Hindlimb muscle (tissue), 1 donor: ENCODE data around the gene DCBLD1. TPM values are rescaled to one million over a fixed set of nuclear protein-coding genes. Genes with fewer than 3 reads are reported as not detected.
"Not testable (repeated sequence)": the region's sequence is repeated elsewhere in the genome, so short reads cannot be mapped to it uniquely, and the experiment has no call there.

Source experiments
- DNase-seq: peaks from one replicate; pipeline ENCODE4 v3.0.0-alpha.2; 2013
- polyA plus RNA-seq: library from polyadenylated mRNA; unstranded; fragments of 120-200 nt; gene quantifications from one replicate; pipeline ENCODE4 v1.2.1, GENCODE V29; 2013; ENCODE audit not compliant: insufficient read length

DCBLD1 gene
- polyA plus RNA-seq, 1 donor = 8.4 TPM

DNA sequence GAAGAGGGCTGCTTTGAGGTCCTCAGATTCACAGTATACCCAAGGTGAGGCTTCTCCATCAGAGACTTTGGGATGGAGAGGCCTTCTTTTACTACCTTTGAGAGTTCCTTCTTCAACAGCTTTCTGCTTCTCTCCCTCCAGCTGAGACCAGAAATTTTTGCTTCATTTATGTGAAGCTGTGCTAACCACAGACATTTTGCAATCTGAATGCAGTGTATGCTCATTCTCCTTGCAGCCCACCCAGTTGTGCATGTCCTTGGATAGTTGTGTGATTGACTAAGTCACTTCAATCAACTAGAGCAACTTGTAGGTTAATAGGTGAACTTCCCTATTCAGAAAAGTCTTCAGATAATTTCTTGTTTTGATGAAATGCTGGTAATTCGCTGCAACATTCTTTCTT is 20.1 kb downstream of the DCBLD1 start:
- DNase-seq = no peak

DNA sequence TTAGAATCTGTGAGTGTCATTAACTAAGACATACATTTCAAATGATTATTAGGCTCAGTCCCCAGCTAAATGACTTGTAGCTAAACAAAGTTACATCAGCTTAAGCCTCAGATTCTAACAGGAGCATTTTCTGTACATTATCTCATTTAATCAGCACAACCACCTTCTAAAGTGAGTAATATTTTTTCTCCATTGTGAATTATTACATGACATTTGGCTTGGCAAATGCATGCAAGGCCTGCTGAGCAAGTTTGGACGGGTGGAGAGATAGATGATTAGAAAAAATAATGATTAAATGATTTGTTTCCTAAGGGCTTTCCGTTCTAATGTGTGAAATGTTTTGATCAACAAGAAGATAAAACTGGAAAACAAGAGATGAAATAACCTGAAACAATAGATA is 20.7 kb downstream of the DCBLD1 start:
- DNase-seq = no peak

DNA sequence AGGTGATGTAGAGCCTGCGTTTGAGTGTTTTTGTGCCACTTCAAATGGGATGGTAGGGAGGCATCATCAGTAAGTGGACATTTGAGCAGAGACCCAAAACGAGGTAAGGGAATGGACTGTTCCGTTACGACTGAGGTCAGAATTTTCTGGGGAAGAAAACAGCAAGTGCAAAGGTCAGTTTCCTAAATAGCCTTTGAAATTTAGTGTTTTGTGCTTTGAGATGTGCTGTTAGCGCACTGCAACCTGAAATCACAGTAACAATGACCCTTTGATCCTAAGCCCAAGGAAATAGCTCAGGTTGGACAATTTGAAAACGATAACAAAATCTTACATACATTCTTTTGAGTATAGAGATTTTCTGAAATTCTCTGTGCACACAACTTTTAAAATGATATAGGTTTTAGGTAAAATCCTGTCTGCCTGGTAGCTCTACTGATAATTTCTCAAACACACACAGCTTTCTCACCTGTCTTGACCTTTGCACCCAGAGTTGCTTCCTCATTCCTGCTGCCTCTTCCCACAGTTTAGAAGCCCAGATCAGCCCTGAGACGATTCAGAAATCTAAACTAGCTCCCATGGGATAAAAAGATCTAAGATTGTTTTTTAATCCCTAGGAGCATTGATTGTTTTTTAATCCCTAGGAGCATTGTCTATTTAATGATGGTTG is 22.1 kb downstream of the DCBLD1 start:
- DNase-seq = no peak

DNA sequence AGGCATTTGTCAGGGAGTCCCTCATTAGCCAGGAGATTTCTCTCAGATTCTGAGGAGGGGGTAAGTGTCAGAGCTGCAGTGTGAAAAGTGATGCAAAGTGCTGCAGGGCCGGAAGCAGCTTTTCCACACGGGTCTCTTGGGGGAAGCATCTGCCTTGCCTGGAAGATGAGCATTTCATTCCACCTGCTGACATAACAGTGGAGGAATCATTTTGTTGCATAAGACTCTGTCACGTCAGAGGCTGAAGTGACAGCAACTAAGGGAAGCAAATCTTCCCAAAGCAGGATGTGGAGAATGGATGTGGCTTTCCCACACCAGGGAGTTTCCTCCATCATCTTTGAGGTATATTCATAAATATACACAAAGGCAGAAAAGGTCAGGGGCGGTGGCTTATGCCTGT is 22.8 kb downstream of the DCBLD1 start:
- no peak for DNase-seq

DNA sequence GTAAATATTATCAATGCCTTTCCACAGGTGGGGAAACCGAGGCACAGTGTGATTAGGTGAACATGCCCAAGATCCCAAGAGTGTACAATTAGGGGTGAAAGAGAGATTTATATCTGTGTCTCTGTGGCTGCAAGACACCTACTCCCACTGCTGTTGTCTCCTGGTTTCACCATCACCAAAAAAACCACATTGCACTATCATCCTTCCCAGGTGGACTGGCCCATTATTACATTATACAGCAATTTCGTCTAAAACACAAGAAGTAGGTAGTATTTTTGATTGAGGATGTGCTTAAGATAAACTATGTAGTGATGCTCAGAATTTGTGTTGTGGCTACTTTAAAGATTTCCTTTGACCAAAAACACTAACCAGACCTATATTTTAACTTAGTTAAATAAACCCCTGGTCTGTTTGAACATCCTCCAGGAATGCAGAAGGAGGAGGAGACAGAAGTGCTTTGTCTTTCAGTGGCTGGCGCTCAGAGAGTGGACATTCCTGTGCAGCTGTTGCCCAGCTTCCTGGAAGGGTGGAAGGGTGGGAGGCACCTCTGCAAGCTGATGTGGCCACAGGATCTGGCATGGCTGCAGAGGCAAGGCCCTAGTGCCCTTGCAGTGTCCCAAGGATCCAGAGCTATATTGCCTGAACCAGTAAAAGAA is 23.8 kb downstream of the DCBLD1 start:
- DNase-seq = no peak

DNA sequence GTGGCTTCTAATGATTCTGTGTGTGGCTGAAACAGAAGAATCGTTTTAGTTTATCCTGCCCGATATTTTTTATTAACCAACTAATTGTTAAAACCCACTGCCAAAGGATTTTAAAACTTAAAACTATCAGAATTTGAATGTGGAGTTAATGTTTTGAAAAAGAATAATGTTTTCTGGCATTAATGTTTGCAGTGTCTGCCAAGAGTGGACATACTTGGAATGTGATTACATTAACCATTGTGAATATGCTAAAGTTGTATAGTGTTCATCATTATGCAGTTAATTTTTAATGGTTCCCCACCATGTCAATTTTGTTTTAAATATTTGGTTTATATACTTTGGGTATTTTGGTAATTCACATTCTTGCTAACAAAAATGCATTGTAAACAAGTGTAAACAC is 24.4 kb downstream of the DCBLD1 start:
- no peak for DNase-seq

DNA sequence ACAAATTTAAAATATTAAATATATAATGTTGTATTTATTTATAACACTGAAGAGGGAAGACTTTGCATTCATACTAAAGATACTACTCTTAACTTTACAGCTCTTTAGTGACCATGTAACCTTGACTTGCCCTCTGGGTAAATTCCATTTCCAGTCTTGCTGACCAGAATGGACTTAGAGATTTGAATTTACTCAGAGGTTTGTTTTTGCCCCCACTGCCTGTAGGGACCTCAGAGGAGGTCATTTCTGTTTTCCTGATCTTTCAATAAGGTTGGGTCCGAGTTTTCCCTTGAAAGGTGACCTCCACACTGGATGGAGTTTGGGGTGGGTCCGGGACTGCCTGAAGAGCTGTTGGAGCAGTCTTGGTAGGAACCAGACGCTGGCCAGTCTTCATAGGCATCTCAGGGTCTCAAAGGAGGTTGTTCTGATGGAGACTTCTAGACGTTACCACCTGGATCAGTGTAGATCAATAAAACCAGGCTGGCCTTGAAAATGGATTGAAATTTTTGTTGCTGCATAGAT is 26.0 kb downstream of the DCBLD1 start:
- no peak for DNase-seq

DNA sequence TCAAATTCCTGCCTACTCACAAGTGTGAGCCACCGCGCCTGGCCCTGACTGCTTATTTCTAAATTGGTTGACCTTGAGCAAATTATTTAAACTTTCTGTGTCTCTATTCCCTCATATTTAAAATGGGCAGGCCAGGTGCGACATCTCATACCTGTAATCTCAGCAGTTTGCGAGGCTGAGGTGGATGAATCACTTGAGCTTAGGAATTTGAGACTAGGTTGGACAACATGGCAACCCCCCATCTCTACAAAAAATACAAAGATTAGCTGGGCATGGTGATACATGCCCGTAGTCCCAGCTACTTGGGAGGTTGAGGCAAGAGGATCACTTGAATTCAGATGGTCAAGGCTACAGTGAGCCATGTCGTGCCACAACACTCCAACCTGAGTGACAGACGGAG is 26.5 kb downstream of the DCBLD1 start:
- DNase-seq = no peak

DNA sequence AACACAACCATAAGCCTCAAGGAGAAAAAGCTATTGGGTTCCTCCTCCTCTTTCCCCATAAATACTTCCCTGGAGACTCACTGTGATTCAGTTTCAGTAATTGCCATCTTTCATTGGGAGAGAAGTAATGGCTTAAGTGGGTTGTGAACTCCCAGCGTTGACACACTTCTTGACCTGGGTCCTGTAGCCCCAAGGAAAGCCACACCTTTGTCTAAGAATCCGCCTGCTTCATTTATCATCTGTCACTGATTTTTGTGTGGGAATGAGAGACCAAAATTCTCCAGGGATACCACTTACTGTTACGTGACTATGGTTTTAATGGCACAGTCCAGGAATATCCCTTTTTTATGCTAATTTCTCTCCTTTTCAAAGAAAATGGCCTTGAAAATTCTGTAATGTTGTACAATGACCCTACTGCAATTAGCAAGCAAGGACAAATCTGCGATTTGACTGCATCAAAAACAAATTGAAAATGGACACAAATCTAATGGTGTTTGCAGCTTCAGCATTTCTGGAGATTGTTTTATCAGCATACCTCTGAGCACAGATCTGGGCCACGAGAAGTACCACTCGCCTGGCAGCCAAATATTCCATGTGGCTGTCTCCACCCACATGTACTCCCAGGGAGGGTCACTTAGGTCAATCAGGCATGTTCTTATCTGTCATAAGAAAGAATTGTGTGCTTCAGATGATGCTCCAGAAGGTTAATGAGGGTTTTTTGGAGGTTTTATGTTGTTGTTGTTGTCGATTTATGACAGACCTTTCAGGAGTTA is 29.8 kb downstream of the DCBLD1 start:
- no peak for DNase-seq

DNA sequence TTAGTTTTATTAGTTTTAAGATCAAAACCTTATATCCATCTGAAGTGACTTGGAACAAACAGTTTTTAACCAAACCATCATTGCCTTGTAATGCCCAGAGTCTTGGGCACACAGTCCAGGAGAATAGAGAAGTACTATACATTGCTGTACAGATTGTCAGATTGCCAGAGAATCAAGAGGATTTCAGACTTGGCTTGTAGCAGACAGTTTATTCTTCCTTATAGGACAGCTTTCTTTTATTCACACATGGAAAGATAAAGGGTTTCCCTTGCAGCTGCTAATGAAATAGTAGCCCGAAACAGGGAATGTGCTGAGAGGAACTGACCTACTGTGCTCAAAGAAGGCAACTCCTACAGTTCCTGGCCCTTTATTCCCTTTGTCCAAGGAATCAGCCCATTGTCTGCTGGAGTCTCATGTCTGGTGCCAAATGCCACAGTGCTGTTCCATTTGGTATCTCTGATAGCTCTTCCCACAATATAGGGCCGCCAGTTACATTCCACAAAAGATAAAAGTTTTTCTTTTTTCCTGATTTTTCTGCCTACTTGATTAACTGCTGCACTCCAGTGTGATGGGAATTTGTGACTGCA is 30.6 kb downstream of the DCBLD1 start:
- no peak for DNase-seq

DNA sequence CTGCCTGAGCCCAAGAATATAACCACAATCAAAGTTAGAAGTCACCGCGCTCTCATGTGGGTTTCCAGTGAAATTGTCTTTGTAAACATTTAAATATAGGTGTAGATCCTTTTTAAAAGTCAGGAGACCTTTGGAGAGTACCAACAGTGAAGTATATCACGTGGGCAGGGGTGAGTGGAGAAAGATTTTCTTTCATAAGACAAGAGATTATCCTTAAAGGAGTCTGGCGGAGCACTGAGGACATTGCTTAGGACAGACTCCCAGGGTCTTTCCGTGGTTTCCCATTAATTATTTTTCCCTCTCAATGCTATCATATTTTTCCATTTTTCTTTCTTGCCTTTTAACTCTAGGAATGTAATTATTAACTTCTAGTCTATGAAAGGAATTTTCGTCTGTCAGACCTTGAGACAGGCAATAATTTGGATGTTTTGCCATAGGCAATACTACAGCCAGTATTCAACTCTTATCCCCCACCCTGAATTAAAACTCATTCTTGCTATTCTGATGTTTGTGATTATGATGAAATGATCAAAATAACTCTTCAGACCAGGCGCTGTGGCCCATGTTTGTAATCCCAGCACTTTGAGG is 31.4 kb downstream of the DCBLD1 start:
- no peak for DNase-seq

DNA sequence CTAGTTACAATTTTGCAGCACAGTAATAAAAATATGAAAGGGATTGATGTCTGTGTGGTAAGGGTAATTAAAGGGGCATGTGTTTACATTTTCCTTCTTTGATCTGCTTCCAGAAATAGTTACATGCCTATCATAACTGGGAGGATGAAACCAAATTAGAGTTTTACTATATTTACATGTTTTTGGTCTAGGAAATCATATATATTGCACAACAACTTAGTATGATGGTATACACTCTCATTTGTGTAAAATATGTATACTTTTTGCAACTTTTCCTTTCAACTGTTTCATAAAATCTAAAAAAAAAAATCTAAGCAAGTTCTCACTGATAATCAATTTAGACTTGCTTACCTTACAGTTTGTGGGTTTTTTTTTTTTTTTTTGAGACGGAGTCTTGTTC is 32.2 kb downstream of the DCBLD1 start:
- DNase-seq = no peak

DNA sequence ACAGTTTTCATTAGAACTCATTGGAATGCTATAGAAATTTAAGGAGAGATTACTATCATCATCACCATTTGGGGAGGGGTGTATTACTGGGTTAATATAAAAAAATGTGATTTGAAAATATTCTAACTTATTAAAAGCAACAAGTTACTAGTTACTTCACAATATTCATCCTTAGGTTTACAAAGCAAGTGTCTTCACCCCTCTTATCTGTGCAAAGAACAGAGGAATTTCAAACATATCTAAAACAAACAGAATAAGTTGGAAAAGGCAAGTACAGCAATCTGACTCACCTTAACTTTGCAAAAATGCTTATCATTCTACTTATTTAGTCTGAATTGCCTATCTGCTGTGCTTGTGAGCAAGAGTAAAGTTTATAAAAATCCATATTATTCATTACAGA is 32.9 kb downstream of the DCBLD1 start:
- no peak for DNase-seq

DNA sequence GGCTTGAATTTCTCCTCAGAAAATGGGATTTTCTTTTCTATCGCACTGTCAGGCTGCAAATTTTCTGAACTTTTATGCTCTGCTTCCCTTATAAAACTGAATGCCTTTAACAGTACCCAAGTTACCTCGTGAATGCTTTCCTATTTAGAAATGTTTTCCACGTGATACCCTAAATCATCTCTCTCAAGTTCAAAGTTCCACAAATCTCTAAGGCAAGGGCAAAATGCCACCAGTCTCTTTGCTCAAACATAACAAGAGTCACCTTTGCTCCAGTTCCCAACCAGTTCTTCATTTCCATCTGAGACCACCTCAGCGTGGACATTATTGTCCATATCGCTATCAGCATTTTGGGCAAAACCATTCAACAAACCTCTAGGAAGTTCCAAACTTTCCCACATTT is 35.5 kb downstream of the DCBLD1 start:
- not testable (repeated sequence) for DNase-seq

DNA sequence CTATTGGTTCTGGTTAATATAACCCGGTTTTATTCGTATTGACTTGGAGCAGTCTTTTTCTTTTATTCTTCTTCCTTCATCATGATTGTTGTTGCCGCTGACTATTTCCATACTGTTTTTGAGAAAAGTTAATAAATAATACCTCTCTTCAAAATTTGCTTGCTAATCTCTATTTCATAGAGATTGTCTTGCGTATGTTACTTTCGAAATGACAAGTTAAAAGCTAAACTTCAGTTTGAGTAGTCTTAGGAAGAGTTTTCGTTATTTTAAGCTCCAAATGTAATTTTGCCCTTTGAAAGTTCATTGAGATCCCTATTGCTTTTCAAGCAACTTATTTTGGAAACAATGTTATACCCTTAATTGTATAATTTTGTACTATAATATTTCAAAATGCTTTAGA is 36.4 kb downstream of the DCBLD1 start:
- no peak for DNase-seq

DNA sequence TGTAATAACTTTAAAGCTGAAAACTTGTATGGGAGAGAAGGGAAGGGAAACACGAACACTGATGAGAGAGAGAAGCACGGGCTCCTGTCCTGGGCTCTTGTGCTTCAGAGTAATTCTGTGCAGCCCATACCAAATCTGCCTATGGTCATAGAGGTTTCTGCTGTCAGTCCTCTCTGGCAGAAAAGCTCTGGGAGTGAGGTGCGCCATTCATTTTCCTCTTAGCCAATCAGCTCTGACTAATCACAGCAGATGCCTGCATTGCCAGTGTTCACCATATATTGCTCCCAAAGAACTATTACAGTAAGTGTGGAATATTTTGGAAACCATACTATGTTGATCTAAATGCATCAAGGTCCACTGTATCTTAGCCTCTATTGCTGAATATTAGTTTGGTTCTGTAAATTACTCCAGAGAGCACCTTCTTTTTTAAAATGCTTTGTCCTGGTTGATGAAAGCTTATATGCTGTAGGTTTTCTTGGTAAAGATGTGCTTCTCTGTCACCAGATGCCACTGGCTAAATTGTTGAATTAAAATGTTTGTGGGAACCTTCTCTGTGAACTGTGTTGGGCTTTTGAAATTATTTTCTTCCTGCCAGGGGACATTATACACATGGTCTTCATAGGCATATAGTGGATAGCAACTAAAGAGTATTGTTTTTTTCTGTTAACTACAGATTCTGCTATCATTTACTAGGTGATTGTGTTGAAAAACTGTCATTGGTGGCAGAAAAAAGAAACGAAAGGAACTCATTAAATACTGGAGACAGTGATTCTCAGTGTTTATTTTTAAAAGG is 38.3 kb downstream of the DCBLD1 start:
- no peak for DNase-seq

DNA sequence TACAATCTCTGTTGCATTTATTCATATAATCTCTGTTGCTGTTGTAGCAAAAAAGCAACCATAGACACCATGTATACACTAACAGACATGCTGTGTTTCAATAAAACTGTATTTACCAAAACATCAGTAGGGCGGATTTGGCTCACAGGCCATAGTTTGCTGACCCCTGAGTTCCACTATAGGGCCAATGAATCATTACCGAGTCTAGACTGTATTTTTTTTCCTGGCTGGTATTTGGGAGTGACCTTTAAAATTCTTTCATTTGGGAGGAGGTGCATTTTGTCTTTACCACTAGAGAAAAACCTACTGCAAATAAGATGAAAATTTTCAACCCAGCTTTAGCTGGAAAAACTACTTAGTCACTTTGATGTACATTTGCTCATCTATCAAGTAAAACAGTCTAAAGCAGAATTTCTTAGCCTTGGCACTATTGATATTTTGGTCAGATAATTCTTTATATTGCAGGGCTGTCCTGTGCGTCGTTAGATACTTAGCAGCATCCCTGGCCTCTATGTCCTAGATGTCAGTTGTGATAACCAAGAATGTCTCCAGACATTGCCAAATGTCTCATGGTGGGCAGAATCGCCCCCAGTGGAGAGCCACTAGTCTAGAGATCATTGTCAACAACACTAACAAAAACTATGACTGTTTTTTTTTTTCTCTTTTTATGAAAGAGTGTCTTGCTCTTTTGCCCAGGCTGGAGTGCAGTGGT is 39.5 kb downstream of the DCBLD1 start:
- no peak for DNase-seq

DNA sequence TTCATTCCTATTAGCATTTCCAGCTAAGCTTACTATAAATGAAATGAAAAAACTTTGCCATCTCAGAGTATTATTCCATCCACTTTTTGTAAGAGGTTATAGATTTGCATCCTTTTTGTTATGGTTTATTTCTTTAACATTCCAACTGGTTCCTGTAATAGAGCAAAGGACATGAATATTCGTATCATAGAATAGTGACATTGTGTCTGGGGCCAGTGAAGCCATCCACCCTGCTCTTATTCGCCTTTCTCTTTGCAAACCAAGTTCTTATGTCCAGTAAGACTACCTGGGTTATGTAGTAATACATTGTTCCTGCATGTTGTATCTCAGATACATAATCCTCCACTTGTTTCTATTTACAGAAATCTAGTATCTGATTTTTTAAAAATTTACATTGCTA is 43.1 kb downstream of the DCBLD1 start:
- DNase-seq = no peak

DNA sequence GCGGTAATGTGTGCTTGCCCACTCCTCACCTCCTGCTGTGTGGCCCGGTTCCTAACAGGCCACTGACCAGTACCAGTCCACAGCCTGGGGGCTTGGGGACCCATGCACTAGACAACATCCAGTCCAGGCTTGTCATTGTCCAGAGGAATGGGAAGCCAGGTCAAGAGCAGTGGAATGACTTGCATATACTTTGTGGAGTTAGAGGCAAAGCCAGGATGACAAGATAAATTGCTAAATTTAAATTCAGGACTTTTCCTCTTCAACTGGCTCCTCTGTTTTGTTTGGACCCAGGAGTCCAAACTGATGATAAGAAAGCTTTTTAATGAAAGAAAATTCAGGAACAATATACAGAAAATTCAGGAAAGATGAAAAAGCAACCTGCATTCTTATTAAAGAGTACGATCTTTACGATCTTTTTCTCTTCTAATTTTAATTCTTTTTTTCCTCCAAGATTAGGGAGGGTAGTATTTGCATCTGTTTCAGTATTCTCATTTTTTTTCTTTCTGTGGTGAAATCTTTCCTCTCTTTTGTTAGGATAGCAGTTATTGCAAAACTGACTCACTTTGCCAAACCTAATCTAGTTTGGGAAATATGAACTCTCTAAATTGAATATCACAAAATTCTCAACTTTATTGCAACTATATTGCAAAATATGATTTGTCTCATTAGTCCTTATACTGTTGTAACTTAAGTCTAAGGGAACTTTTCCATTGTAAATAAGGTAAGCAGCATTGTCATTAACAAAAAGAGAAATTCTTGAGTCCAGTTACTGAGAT is 48.2 kb downstream of the DCBLD1 start:
- DNase-seq = no peak

DNA sequence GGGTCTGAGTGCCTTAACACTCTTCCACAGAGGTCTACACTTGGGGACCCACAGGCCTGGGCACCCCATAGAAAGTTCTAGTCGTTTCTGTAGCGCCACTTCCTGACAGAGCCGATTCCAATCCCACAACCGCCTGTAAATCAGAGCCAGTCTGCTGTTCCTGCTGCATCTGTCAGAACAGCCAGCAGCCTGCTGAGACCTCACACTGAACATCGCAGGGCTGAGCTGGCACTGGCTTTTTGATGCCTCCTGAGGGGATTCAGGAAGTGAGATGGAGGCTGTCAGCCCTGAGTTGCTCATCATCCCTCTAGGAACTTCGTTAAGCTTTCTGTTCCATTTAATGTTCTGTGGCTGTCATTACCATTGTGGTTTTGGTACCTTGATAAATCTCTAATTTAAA is 48.9 kb downstream of the DCBLD1 start:
- DNase-seq = no peak
